Natural killer cell treated with Interleukin-12 subunit alpha and Interleukin-12 subunit beta and Interleukin-15 and Interleukin-18, amount 100 ng/mL, for 72 hours (primary cell): ENCODE measurements around the gene PANX2. TPM values are rescaled to one million over a fixed set of nuclear protein-coding genes. Genes with fewer than 3 reads are reported as not detected.
"Not testable (repeated sequence)": the region's sequence is repeated elsewhere in the genome, so short reads cannot be mapped to it uniquely, and the experiment has no call there.

ENCODE experiments used
- ATAC-seq, 2 donors: fragments of 150-1000 bp; cut with Tn5 transposase in 1 of 2; sonication (Bioruptor Pico), chemical (Tn5 transposase) in 1 of 2; 2 replicates each; pipeline ENCODE4 v1.10.0; 2021
- DNase-seq: peaks from one replicate; pipeline ENCODE4 v3.0.0; 2022; ENCODE audit warnings: low spot score
- H3K27ac Mint-ChIP-seq, 2 donors: 1 replicate in 1 of 2; 2 replicates in 1 of 2; pipeline ENCODE4 v1.8.0; 2022; ENCODE audit warnings: mixed read lengths in 2 of 2, mild to moderate bottlenecking in 1 of 2, moderate library complexity in 1 of 2
- H3K27me3 Mint-ChIP-seq, 2 donors: 1 replicate in 1 of 2; 2 replicates in 1 of 2; pipeline ENCODE4 v1.8.0; 2022; ENCODE audit warnings: mixed read lengths in 2 of 2
- H3K36me3 Mint-ChIP-seq: one replicate; pipeline ENCODE4 v1.8.0; 2022; ENCODE audit warnings: mixed read lengths
- H3K4me1 Mint-ChIP-seq, 2 donors: 1 replicate in 1 of 2; 2 replicates in 1 of 2; pipeline ENCODE4 v1.8.0; 2022; ENCODE audit warnings: low read depth in 2 of 2, mixed read lengths in 2 of 2, mild to moderate bottlenecking in 1 of 2
- H3K4me3 Mint-ChIP-seq: one replicate; pipeline ENCODE4 v1.8.0; 2022; ENCODE audit warnings: mixed read lengths
- H3K9me3 Mint-ChIP-seq: 2 replicates; pipeline ENCODE4 v1.8.0; 2022; ENCODE audit warnings: mixed read lengths
- total RNA-seq, 2 donors: library from RNA; stranded (reverse); gene quantifications; one replicate each; pipeline ENCODE4 v1.2.3, GENCODE V29; 2022

PANX2 gene
- total RNA-seq, 2 donors from 2014 or later = 3.0 to 3.5 TPM

DNA sequence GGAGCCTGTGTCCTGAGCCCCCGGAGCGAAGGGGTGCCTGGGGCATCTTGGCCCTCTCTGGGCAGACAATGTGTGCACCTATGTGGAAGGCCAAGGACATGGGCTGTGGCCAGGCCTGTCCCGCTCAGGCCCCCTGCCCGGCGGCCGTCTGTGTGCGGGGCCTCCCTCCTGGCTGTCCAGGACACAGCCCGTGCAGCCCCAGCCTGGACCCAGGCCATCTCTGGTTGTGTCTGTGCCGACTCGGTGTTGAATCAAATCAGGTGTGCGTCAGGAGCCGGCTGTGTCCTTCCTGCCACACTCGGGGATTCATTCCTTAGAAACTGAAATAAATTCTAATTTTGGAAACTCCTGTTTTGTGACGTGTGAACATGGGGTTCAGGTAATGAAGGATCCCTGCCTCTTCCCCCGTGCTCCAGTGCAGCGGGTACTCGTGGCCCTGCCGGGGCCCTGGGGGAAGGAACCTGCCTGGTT, 28.8 kb downstream of the PANX2 start:
- no peak for ATAC-seq
- Mint-ChIP-seq H3K4me3 (peak overlapping the region; percentile 42), H3K27ac (peak overlapping the region in 1 of 2 donors; percentile 14), H3K9me3 (no peaks in the 10 kb centered on the region), H3K4me1 (peaks cover 5 to 6% of the 10 kb centered on the region in 2 donors), H3K36me3 (peaks cover 10% of the 10 kb centered on the region), H3K27me3 (no peaks in the 10 kb centered on the region)
- DNase-seq = no peak

DNA sequence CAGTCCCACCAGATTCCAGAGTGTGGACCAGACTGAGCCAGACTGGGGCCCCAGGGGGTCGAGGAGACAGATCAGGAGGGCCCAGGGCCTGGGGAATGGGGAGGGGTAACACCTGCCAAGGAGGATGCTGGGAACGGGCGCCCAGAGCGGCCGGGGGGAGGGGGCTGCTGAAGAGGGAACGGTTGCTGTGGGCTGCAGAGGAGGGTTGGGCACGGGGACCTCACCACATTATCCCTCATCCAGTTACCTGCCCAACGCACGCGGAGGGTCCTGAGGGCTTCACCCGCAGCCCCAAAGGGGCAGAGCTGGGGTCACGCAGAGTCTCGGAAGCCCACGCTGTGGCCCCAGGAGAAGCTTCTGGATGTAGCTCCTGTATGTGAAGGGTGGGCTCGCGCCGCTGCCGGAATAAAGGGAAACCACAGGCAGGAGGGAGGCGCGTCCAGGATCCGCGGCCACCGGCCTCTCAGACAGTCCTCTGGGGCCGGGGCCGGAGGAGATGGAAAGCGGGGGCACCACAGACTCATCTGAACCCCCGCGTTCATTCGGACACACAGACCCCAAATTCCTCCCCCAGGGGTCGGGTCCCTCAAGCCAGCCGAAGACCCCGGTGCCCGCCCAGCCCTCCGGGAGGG, 29.4 kb downstream of the PANX2 start:
- H3K27ac Mint-ChIP-seq = peak overlapping the region in 1 of 2 donors; percentile 14
- DNase-seq = no peak
- peak; percentile 0 for ATAC-seq
- H3K9me3 Mint-ChIP-seq = no peaks in the 10 kb centered on the region
- no peaks in the 10 kb centered on the region for H3K27me3 Mint-ChIP-seq
- peaks cover 10% of the 10 kb centered on the region for H3K36me3 Mint-ChIP-seq
- peaks cover 9% of the 10 kb centered on the region in 2 donors for H3K4me1 Mint-ChIP-seq
- peak overlapping the region; percentile 42 for H3K4me3 Mint-ChIP-seq

DNA sequence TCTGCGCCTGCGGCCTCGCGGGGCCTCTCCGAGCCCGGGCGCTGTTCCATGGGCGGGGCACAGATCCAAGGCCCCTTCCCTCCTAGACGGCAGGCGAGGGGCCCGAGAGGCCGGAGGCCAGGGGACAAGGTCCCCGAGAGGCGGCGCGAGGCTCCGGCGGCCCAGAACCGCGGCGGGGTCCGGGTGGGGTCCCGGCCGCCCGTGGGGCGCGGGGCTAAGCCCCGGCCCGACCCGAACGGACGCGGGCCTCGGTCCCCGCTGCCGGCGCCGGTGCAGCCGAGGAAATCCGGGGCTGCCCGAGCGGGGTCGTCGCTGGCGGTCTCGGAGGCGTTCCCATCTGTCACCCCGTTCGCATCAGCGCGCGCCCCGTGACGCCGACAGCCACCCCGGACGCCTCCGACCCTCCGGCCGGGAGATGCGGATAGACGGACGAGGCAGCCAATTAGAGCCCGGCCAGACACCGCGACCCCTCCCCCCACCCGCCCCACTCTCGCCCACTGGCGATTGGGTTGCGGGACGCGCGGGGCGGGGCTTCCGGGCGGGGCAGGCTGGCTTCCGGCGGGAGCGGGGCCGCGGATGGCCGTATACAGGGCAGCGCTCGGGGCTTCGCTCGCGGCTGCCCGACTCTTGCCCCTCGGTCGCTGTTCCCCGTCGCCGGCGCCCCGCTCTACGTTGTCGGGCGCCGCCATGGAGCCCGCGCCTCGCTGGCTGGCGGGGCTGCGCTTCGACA, 30.1 kb downstream of the PANX2 start, which contains the start of gene SELENOO:
Gene SELENOO (plus strand): TSS at position 551 of the 730 bp plus-strand sequence. CDS start 26 bp downstream, at position 577.
- H3K4me1 Mint-ChIP-seq = peaks cover 13% of the 10 kb centered on the region in 2 donors
- no peaks in the 10 kb centered on the region for H3K9me3 Mint-ChIP-seq
- ATAC-seq (peak; percentile 93 to 96), DNase-seq (peak; percentile 92)
- no peaks in the 10 kb centered on the region for H3K27me3 Mint-ChIP-seq
- H3K36me3 Mint-ChIP-seq = peaks cover 10% of the 10 kb centered on the region
- peak within 1 kb of the TSS; percentile 81 for H3K4me3 Mint-ChIP-seq
- H3K27ac Mint-ChIP-seq = peak within 1 kb of the TSS; percentile 16 to 56

DNA sequence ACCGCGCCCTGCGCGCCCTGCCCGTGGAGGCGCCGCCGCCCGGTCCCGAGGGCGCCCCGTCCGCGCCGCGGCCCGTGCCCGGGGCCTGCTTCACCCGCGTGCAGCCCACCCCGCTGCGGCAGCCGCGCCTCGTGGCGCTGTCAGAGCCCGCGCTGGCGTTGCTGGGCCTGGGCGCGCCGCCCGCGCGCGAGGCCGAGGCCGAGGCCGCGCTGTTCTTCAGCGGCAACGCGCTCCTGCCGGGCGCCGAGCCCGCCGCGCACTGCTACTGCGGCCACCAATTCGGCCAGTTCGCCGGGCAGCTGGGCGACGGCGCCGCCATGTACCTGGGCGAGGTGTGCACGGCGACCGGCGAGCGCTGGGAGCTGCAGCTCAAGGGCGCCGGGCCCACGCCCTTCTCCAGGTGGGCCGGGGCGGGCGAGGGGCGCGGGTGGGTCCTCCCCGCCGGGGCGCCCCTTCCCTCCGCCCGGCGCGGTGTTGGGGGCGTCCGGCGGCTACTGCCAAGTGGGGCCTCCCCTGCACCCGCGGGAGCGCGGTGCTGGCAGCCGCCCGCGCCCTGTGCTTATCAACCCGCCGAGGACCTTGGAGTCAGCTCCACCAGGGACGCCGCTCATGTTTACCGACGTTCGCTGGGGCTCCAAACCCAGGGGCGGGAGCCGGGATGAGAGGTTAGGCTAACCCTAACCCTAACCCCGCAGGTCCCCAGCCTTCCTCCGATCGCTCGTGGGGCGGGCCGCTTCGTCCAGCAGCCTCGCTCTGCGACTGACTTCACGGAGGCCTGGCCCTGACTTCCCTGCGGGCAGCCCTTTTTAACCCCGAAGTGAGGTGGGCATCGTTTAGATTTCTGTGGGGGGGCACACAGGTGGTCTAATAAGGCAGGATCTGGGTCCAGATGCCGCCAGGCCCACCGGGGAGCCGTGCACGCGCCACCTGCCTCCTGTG, 30.9 kb downstream of the PANX2 start:
- Mint-ChIP-seq H3K4me3 (peak overlapping the region; percentile 81), H3K4me1 (peaks cover 13% of the 10 kb centered on the region in 2 donors), H3K27ac (peak overlapping the region; percentile 16 to 56), H3K9me3 (no peaks in the 10 kb centered on the region), H3K27me3 (no peaks in the 10 kb centered on the region), H3K36me3 (peaks cover 10% of the 10 kb centered on the region)
- ATAC-seq (peak; percentile 59 to 63), DNase-seq (no peak)

DNA sequence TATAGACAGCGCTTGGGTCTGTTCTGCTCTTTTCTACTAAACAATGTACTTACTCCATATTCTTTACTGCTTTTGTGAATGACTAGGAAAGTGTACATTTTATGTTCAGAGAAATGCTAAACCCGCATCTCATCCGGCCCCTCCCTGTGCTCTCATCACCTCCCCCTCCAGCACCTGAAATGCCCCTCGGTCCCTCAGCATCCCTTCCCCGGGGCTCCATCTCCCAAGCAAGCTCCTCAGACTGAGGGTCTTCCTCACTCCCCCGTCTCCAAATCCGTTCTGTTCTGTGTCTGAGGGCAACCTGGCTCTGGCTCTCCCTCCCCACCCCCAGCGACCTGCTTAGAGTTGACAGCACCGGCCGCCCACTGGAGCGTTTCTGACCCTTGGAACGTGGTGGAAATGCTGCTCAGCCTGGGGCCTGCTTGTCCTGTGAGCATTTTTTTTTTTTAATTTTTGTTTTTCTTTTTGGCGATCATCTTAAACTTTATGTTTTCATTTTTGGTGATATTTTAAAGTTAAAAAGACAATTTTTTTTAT, 31.7 kb downstream of the PANX2 start:
- no peaks in the 10 kb centered on the region for H3K9me3 Mint-ChIP-seq
- DNase-seq = no peak
- H3K27ac Mint-ChIP-seq = peak overlapping the region; percentile 16 to 56

DNA sequence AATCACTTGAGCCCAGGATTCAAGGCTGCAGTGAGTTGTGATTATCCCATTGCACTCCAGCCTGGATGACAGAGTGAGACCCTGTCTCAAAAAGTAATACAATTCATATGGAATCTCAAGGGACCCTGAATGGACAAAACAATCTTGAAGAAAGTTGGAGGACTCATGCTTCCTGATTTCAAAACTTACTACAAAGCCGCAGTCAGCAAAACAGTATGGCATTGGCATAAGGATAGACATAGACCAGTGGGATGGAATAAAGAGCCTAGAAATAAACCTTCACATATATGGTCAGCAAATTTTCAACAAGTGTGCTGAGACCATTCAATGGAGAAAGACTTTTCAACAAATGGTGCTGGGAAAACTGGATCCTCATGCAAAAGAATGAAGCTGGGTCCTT, 32.8 kb downstream of the PANX2 start:
- ATAC-seq (no peak), DNase-seq (no peak)
- Mint-ChIP-seq H3K36me3 (peaks cover 10% of the 10 kb centered on the region), H3K9me3 (no peaks in the 10 kb centered on the region), H3K27me3 (no peaks in the 10 kb centered on the region), H3K27ac (no peak overlapping the region), H3K4me3 (no peak overlapping the region), H3K4me1 (peaks cover 13% of the 10 kb centered on the region in 2 donors)

More for the DNA sequence above, 31.7 kb downstream of the PANX2 start:
- Mint-ChIP-seq H3K27me3 (no peaks in the 10 kb centered on the region), H3K36me3 (peaks cover 10% of the 10 kb centered on the region), H3K4me3 (peak overlapping the region; percentile 81), H3K4me1 (peaks cover 13% of the 10 kb centered on the region in 2 donors)
- ATAC-seq = no peak

DNA sequence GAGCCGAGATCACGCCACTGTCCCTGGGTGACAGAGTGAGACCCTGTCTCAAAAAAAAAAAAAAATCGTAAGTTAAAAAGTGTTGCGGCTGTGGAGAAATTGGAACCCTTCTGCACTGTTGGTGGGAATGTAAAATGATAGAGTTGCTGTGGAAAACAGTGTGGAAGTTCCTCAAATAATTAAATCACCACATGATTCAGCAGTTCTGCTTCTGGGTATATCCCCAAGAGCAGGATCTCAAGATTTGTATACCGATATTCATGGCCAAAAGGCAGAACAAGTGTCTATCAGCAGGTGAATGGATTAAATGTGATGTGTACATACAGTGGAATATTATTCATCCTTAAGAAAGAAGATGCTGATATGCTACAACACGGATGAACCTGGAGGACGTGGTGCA, 34.0 kb downstream of the PANX2 start:
- DNase-seq = no peak
- no peak overlapping the region for H3K27ac Mint-ChIP-seq
- no peaks in the 10 kb centered on the region for H3K9me3 Mint-ChIP-seq
- H3K4me1 Mint-ChIP-seq = peaks cover 13% of the 10 kb centered on the region in 2 donors
- no peak for ATAC-seq
- H3K36me3 Mint-ChIP-seq = peaks cover 10% of the 10 kb centered on the region
- H3K27me3 Mint-ChIP-seq = no peaks in the 10 kb centered on the region
- no peak overlapping the region for H3K4me3 Mint-ChIP-seq

DNA sequence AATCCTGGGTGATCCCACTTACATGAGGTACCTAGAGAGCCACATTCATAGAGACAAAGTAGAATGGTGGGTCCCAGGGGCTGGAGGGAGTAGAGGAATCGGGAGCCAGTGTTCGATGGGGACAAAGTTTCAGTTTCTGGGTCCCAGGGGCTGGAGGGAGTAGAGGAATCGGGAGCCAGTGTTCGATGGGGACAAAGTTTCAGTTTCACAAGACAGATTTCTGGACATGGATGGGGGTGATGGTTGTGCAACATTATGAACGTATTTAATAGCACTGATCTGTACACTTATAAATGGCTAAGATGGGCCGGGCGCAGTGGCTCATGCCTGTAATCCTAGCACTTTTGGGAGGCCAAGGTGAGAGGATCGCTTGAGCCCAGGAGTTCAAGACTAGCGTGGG, 34.5 kb downstream of the PANX2 start:
- not testable (repeated sequence) for H3K9me3 Mint-ChIP-seq, DNase-seq, H3K27me3 Mint-ChIP-seq, H3K27ac Mint-ChIP-seq, ATAC-seq, H3K36me3 Mint-ChIP-seq, H3K4me3 Mint-ChIP-seq
- H3K4me1 Mint-ChIP-seq = peaks cover 17% of the 10 kb centered on the region in 2 donors

DNA sequence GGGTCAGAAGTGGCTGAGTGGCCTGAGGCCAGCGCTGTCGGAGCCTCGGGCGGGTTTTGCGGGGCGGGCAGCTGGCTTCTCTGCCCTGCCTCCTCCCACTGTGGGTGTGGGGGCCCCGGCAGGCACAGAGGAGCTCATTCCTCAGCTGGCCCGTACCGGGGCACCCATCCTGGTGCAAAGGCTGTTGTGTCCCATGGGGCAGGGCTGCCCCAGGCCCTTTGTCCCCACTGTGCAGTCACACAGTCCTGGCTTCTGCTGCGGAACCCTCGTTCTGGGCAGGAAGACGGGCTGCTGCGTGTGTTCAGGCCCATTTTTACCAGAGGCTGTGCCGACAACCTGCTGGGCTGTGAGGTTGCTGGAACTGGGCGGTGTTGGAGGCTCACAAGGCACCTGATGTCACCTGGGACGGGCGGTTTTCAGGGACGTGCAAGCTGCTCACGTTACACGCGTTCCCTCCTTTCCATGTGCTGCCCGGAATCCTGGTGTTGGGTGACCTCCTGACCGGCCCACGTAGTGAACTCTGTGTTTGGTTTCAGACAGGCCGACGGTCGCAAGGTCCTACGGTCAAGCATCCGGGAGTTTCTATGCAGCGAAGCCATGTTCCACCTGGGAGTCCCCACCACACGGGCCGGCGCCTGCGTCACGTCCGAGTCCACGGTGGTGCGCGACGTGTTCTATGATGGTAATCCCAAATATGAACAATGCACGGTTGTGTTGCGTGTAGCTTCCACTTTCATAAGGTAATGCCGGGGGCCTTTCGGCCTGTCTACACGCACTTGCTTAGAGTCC, 35.4 kb downstream of the PANX2 start:
- Mint-ChIP-seq H3K27ac (no peak overlapping the region), H3K4me1 (peaks cover 18% of the 10 kb centered on the region in 2 donors), H3K9me3 (no peaks in the 10 kb centered on the region), H3K36me3 (peaks cover 10% of the 10 kb centered on the region), H3K27me3 (no peaks in the 10 kb centered on the region), H3K4me3 (no peak overlapping the region)
- DNase-seq (no peak), ATAC-seq (no peak)

DNA sequence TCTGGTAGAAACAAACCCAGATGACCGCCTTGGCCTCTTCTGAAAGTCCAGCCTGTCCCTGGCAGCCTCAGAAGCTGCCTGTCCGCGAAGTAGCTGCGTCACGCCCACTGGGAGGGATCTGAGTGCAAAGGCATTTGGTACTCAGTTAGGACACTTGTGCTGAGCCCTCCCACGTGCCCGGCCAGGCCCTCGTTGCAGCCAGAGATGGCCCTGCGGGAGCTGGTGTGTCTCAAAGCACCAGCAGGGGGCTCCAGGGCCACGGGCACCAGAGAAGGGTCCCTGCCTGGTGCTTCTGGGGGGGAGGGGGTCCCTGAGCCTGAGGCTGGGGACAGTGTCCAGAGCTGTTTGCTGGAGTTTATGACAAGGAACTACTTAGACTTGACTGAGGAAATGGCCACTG, 36.1 kb downstream of the PANX2 start:
- ATAC-seq = no peak
- H3K4me3 Mint-ChIP-seq = no peak overlapping the region
- H3K9me3 Mint-ChIP-seq = no peaks in the 10 kb centered on the region
- no peak overlapping the region for H3K27ac Mint-ChIP-seq
- no peaks in the 10 kb centered on the region for H3K27me3 Mint-ChIP-seq
- no peak for DNase-seq
- H3K4me1 Mint-ChIP-seq = peaks cover 18 to 22% of the 10 kb centered on the region in 2 donors
- peaks cover 10% of the 10 kb centered on the region for H3K36me3 Mint-ChIP-seq

DNA sequence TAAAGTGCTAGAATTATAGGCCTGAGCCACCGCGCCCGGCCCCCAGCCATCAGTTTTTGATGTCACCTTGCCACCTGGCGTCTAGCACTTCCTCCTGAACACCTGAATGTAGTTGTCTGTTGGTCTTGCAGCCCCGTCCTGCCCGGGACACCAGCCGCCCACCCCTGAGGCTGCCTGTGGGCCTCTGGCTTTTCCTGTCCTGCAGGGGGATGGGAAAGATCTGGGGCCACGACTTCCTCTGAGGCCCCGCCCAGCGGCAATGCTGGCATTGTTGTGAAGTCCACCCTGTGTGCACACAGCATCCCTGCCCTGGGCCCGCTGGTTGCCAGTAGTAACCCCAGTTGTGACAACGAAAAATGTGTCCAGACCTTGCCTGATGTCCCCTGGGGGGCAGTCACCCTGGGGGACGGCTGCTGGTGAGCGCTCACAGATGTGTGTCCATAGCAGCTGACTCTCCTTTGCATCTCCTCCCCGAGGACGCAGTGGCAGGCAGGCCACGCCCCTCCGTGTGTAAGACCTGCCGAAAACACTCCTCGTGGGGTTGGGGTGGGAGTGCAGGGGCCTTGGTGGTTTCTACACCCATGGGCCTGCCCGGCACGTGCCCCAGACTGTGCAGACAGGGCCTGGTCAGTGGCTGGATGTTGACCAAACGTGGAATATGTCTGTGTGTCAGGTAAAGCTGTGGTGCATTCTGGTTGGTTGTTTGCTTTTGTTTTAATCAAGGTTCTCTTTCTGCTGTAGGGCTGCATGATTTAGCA, 37.0 kb downstream of the PANX2 start:
- no peak overlapping the region for H3K27ac Mint-ChIP-seq
- ATAC-seq (no peak), DNase-seq (no peak)
- H3K27me3 Mint-ChIP-seq = no peaks in the 10 kb centered on the region
- no peaks in the 10 kb centered on the region for H3K9me3 Mint-ChIP-seq
- H3K36me3 Mint-ChIP-seq = peaks cover 11% of the 10 kb centered on the region
- H3K4me1 Mint-ChIP-seq = peaks cover 12 to 21% of the 10 kb centered on the region in 2 donors
- no peak overlapping the region for H3K4me3 Mint-ChIP-seq

DNA sequence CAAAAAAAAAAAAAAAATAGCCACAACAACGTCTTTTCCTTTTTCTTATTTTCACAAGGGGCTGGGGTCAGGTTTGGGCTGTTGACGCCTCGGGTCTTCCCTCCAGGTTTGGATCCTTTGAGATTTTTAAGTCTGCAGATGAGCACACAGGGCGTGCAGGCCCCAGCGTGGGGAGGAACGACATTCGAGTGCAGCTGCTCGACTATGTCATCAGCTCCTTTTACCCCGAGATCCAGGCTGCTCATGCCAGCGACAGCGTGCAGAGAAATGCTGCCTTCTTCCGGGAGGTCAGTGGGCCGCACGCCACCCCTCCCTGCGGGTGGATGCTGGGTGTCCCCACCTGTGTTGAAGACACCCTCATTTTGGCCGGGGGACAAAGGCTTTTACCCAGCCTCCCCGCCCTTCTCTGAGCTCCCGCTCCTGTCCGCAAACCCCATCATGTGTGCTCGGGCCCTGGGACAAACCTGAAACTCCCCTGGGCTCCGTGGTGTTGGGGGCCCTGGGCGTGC, 38.0 kb downstream of the PANX2 start:
- Mint-ChIP-seq H3K27me3 (no peaks in the 10 kb centered on the region), H3K36me3 (peaks cover 12% of the 10 kb centered on the region), H3K4me1 (peaks cover 12 to 25% of the 10 kb centered on the region in 2 donors), H3K27ac (no peak overlapping the region), H3K4me3 (no peak overlapping the region), H3K9me3 (no peaks in the 10 kb centered on the region)
- no peak for ATAC-seq
- no peak for DNase-seq
